EL (cell line): Measurements from ENCODE around the gene BEND7.

Source experiments
- DNase-seq: peaks from one replicate; pipeline ENCODE4 v3.0.0-alpha.2; 2016

Gene BEND7

DNA sequence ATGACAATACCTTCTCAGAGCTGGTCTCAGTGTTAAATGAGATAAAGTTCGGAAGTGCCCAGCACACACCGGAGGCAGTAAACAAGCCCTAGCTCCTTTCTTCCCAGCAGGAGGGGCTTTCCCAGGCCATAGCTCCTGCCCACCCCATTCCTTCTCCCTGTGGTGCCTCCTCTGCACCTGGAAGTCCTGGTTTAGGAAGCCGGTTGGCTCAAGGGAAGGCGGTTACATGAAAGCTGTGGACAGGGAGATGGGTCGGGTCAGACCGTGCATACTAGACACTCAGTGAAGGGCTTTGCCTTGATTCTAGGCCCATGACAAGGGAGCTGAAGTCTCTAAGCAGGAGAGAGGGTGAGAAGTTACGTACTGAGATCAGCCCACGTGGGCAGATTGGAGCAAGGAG, 8.6 kb downstream of the BEND7 start:
- DNase-seq, result no peak

GRCh38 chr10:13518076-13518692, 10.6 kb downstream of the BEND7 start:
- DNase-seq, result no peak

GRCh38 chr10:13517675-13518074, 11.1 kb downstream of the BEND7 start:
- DNase-seq, result no peak

- no peak for DNase-seq
These were observed 12.6 kb downstream of the BEND7 start for GRCh38 chr10:13516176-13516575.

DNA sequence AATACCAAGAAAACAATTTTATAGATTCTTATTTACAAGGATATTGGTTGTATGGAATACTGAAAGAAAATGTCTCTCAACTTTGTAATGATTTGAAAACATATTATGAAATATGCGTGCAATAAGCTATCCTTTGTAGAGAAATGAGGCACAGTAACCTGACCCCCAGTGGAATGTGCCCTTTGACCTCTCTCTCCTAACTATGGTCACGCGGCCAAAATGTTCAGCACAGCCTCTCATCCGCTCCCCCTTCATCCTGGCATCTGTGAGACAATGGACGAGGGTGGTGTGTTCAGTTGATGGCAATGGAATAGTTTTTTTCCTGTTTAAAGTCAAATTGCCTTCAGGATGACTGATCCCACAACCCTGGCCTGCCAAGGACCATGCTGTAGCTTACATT, 13.3 kb downstream of the BEND7 start:
- DNase-seq, result no peak

- DNase-seq, result no peak
These were observed 14.5 kb downstream of the BEND7 start for GRCh38 chr10:13514296-13514695.

- DNase-seq, result no peak
These were observed 16.2 kb downstream of the BEND7 start for GRCh38 chr10:13512564-13512963.

DNA sequence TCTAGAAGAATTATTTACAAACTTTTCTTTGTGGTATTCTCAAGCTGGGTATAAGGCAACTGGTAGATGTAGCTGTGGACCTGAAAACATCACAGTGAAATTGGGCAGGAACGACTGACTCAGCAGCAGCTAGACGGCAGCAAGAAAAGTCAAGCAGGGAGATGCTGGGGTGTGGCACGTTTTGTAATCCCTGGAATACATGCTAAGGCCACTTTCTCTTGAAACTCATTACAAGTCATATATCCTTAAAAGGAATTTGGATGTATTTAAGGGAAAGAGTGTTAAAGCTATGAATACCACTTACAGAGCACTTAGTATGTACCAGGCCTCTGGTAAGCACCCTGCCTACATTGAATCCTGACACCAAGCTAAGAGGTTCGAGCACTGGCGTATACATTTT, 17.4 kb downstream of the BEND7 start:
- DNase-seq, result no peak

DNA sequence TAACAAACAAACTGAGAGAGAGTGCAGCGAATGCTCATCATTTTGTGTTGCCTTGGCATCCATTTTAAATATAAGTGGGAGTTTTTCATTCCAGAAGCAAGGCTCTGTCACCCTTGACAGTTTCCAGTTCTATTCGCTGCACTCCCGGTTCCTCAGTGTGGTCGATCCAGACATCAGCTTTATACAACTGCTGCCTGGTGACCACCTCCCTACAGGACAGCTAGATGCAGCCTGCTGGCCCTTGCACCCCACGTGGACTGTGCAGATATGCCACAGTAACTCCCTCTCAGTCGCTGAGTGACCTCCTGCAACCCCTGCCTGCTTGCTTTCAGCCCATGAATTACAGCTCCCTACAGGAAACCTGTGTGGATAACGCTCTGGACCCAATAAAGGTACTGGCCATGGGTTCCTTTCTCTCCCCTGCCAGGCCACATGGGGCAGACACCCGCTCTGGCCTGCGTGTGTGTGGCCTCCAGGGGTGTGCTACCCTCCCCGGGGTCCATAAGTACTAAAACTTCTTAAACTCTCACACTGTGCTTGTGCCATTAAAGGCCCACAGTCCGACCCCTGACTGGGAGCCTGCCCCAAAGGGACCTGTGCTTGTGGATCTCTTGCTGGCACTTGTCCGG, 23.6 kb downstream of the BEND7 start:
- no peak for DNase-seq

GRCh38 chr10:13503745-13504463, 24.9 kb downstream of the BEND7 start:
- DNase-seq, result peak; percentile 87

GRCh38 chr10:13502380-13502779, 26.4 kb downstream of the BEND7 start:
- no peak for DNase-seq

DNA sequence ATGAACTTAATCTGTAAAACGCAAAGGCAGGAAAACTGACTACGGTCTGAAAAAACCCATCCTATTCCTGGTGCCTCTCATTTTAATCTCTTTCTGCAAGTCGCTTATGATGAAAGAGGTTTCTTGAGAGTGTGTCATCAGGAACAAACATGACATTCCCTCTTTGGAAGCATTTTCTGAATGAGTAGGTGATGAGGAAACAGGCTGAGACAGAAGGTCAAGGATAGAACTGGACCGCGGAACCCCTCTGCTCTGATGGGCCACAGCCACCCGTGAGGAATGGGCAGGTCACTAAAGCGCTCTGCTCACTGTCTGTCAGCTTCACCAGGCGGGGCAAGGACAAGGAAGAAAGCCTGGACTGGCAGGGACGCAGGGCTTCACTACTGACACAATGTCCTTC, 28.6 kb downstream of the BEND7 start:
- no peak for DNase-seq

- DNase-seq, result no peak
These were observed 29.7 kb downstream of the BEND7 start for GRCh38 chr10:13499150-13499549.

DNA sequence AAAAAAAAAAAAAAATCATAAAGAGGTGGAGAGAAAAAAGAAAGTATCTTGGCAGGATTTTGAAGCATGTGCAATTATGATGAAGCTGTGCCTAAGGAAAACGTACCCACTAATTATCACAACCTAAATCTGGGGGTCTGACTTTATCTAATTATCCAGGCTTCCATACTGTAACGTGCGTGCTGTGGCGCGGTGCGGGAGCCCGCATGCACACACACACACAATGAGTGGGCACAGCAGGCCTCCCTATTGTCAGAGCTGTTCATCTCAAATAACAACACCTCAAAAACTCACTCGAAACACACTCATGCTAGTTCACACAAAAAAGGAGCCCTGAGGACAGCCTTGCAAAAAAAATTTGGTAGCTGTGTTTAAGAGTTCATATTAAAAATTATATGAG, 31.9 kb downstream of the BEND7 start:
- no peak for DNase-seq

DNA sequence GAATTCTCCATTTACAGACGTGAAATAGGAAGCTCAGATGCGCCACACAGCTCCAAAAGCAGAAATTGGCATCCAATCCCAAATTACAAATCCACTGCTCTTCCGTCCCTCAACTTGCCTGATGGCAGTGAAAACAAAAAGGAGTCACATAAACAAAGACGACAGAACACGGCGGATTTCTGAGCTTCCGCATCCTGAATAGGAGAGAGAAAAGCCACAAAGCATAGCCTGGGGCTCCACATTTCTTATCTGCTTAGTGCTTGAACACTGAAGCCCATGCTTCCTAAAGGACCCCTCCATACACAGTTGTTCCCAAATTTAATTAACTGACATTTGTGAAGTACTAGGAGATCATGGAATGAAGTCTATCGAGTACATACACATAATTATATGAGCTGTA, 32.6 kb downstream of the BEND7 start:
- DNase-seq, result no peak

- DNase-seq, result no peak
These were observed 36.2 kb downstream of the BEND7 start for GRCh38 chr10:13492493-13493180.

- DNase-seq, result no peak
These were observed 37.0 kb downstream of the BEND7 start for GRCh38 chr10:13491747-13492360.

DNA sequence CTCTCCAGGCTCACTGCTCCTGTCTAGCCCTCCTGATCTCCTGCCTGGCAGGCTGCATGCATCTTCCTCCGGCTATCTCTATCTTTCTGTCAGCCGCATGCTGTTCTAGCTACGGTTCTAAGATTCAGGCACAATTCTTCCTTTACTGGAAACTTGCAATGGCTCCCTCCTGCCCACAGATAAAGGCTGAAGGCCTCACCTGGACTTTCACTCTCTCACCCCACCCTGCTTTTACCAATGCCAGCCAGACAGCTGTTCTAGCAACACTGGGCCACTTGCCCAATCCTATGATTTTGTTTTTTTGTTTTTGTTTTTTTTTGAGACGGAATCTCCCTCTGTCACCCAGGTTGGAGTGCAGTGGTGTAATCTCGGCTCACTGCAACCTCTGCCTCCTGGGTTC, 38.3 kb downstream of the BEND7 start:
- no peak for DNase-seq

DNA sequence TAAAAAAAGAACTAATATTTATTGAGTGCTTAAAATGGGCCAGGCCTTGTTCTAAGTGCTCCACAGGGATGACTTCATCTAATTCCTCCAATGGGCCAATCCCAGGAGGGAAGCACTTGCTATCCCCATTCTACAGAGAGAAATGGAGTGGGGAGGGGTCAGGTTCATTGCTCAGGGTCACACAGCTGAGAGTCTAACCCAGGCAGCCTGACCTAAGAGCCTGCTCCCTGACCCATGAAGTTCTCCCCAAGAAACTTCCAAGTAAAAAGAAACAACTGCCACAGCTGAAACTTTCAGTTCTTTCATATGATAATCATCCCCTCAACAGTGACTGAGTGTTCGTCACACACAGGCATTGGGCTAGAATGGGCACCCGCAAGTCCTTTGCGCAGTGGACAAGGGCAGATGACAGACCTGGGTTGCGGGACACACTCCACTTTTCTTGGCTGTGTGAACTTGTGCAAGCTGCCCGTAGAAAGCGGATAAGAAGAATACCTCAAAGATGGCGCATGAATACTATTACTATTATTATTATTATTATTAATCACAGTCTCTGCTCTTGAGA, 39.7 kb downstream of the BEND7 start:
- no peak for DNase-seq

GRCh38 chr10:13485623-13486022, 43.2 kb downstream of the BEND7 start:
- DNase-seq, result no peak

DNA sequence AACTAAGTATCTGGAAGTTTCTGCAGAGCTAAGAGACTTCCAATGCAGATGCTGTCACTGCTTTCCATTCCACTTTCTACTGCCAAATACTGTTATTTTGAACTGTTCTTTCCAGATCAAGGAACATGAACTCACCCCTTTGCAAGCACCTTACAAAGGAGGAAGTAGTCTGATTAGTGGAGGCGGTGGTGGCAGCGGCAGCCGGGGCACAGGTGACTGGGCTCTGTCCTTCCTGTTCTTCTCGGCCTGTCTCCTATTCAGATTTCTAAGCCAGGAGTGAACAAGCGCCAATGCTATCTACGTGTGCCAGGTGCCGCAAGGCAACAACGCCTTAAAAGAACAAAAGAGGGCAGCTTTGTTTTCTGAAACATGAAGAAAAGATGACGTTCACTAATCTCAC, 44.9 kb downstream of the BEND7 start:
- no peak for DNase-seq

DNA sequence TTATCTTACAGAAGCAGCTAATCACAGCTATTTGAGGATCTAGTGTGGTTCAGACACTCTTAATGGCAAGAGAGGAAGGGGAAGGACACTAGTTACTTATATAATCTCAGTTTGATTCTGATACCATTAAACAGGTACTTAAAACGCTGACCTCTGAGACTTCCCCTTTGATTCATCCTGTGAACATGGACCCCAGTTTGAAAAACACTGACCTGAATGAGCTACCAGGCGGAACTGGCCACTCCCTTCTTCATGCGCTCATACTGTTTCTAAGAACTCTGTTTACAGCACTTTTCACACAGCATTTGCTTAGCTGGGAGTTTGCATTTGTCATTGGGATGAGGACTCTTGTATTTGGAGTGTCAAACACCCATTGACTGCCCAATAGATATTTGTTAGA, 45.7 kb downstream of the BEND7 start:
- no peak for DNase-seq

DNA sequence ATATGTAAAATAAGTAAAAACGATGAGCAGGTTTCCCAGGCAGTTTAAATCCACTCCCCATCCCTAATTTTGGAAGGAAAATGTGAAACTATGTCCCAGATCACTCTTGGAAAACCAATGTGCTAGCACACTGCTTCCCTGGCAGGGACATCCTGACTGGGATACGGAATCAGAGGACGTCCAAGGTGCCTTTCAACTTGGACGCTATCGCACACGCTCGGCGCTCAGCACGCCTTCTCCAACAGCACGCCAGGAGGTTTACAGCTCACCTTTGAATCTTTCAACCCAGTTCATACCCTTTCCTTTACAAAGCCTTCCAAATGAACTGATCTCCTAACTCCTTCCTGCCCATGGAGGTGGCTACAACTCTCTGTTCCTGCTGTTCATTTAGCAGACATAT, 47.1 kb downstream of the BEND7 start:
- DNase-seq, result no peak
